DND-41 (cell line): ENCODE data around the gene RAVER2.

Source experiments
- EZH2 ChIP-seq: IDR thresholded peaks from 3 replicates; pipeline ENCODE4 v1.6.1; 2012; ENCODE audit warnings: borderline replicate concordance, low read depth, mild to moderate bottlenecking, moderate library complexity, low read length, inconsistent platforms; ENCODE audit not compliant: severe bottlenecking
- TF ChIP-seq, protein P1 (sequence below): IDR thresholded peaks from 2 replicates; pipeline ENCODE4 v1.5.1; 2012; ENCODE audit warnings: borderline replicate concordance, low read length, moderate library complexity, mild to moderate bottlenecking; ENCODE audit not compliant: poor library complexity, severe bottlenecking; ENCODE audit errors: extremely low read depth

DNA sequence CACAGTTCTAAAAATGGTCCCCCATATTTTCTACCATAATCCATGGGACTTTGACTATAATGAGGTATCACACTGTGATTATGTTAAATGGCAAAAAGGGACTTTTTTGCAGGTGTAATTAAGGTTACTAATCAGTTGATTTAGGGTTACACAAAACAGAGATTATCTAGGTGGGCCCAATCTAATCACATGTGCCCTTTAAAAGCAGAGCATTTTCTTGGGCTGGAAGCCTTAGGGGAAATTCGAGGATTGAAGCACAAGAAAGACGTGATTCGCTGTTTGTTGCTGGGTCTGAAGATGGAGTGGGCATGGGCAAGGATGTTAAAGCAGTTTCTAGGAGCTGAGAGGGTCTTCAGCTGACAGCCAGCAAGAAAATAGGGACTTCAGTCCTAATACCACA, 13.4 kb downstream of the RAVER2 start:
- TF ChIP-seq, protein P1, sequence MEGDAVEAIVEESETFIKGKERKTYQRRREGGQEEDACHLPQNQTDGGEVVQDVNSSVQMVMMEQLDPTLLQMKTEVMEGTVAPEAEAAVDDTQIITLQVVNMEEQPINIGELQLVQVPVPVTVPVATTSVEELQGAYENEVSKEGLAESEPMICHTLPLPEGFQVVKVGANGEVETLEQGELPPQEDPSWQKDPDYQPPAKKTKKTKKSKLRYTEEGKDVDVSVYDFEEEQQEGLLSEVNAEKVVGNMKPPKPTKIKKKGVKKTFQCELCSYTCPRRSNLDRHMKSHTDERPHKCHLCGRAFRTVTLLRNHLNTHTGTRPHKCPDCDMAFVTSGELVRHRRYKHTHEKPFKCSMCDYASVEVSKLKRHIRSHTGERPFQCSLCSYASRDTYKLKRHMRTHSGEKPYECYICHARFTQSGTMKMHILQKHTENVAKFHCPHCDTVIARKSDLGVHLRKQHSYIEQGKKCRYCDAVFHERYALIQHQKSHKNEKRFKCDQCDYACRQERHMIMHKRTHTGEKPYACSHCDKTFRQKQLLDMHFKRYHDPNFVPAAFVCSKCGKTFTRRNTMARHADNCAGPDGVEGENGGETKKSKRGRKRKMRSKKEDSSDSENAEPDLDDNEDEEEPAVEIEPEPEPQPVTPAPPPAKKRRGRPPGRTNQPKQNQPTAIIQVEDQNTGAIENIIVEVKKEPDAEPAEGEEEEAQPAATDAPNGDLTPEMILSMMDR, result no peak
- TF ChIP-seq EZH2, result no peak
